Stimulated activated CD4-positive, alpha-beta T cell treated with anti-CD3 and anti-CD28 coated beads, Interleukin-2, amount 100 ng/mL, for 24 hours (primary cell): ENCODE measurements around the gene TCEAL9.
A peak's percentile ranks its signal among the peaks of the same experiment; 100 is the strongest.
"Not testable (repeated sequence)": the region's sequence is repeated elsewhere in the genome, so short reads cannot be mapped to it uniquely, and the experiment has no call there.

Experiments
- DNase-seq, 2 donors: peaks; one replicate each; pipeline ENCODE4 v3.0.0-alpha.2; 2020

Gene TCEAL9, protein sequence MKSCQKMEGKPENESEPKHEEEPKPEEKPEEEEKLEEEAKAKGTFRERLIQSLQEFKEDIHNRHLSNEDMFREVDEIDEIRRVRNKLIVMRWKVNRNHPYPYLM

DNA sequence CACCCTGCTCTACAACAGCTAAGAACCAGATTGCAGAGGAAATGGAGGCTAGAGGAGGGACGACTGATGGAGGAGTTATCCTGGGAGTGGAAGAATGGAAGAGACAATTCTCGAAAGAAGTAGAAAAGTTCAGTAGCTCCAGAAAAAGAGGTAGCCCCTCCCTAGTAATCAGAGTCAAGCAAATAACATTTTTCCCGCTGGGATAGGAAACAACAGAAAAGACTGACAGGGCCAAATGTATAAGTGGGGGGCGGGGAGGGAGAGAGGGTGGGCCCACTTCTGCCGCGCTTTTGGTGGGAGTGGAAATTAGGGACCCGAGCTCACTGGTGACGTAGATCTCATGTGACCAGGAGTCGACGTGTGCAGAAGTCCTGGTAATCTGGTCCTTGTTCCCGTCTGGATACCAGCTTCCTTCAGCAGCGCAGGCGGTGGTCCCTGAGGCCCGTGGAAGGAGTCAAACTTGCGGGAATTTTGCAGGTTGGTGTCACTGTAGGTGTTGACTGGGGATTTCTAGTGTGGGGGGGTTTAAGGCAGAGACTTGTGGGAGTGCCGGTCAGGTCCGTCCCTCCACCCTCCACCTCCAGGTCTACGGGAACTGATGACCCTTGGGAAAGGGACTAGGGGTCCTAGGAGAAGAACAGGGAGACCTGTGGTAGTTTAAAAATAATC, at the start of gene TCEAL9:
Gene TCEAL9 (plus strand): TSS at position 377 of the 669 bp plus-strand sequence. CDS start 1,179 bp downstream, outside the sequence.
- no peak for DNase-seq

DNA sequence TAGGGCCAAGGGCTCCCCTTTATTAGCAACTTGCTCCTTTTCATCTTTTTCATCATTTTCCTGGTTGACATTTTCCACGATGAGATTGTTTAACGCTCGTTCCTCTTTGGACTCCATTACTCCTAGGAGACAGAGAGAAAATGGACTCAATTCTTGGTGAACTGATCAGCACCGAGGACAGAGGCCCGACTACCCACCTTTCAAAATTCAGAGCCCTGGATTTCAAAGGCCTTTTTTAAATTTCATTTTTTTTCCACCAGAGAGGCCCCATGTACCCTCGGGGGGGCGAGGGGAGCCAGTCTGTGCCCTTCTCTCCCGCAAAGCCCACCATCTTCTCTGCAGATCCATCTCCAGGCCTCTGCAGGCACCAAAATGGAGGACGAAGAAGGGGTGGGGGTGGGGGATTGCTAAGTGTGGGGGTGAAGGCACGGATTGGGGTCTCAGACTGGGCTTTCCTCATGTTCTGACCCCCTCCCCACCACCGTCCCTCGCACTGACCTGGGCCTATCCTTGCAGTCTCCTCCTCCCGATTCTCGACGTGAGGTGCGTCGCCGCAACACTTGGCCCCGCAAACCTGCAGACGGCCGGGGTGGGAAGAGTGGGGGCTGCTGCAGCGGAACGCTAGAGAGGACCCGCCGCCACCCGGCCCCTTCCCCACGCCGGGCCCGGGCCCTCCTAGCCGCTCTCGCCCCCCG, 46.3 kb upstream of the TCEAL9 start:
- peak; percentile 3 to 15 for DNase-seq

DNA sequence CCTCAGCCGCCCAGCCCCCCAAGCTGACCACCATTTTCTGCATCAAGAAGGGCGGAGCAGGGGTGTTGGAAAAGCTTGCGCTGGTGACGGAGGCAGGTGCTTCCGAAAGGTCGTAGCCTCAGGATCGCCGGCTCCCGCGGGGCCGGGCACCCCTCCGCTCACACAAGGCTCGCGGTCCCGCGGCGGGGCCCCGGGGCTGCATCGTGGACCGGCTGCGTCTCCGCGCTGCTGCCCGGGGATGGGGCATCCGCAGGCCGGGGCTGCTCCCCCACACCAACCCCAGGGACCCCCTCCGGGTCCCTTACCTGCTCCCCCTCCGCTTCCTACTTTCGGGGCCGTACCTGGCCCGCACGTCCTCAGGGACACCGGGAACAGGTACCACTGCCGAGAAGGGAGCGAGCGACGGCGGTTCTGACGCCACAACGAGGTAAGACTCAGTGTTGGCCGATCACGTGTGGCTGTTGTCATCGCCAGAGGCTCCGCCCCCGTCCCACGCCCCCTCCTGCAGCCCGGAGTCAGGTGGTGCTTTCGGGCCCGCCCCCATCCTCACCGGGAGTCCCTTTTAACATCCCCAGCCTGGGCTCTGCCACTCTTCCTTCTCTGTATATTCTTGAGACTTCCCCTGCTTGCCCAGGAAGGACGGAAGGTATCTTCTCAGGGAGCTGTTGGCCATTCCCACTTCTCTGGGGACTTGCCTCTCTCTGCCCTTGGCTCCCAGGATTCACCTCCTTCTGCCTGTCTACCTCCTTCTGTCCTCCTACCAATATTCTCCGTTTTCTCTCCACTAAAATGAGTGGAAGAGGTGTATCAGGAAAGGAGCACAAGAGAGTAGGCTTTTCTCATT, 45.5 kb upstream of the TCEAL9 start, which contains the start of gene BEX2:
Gene BEX2 (minus strand): TSS at position 436 of the 844 bp plus-strand sequence. CDS start 1,014 bp downstream, outside the sequence.
- peak; percentile 83 to 85 for DNase-seq

DNA sequence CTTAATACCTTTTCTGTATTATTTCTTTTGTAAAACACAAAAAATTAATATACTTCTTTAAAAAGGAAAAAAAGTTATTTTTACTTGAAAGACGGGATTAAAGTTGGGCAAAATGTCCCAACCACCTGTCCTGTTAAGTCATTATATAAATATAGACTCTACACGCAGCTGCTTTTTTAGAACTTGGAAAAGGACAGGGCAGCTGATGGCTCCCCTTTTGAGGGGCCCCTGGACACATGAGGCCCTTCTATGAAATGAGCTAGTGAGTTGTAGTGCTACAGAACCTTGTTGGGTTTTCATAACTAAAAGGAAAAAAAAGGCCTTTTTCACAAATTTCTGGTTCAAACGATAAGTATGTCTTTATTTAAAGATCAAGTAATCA, 44.9 kb upstream of the TCEAL9 start:
- DNase-seq: no peak

DNA sequence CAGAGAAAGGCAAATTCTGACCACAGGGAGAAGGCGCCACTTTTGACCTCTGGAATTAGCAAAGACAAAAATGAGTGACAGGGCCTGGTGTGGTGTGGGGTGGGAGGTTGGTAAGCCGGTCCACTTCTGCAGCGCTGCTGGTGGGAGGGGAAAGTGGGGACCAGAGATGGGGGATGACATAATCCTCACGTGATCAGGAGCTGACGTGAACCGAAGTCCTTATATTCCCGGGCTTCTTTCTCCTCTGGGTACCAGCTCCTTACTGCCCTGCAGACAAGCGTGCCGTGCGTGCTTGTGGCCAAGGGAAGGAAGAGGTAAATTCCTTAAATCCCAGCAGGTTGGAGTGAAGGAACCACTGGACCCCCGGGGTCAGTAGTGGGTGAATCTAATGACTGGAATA, 26.3 kb upstream of the TCEAL9 start, which contains the start of gene TCEAL7:
Gene TCEAL7 (plus strand): TSS at position 249 of the 400 bp plus-strand sequence. CDS start 1,165 bp downstream, outside the sequence.
- no peak for DNase-seq

DNA sequence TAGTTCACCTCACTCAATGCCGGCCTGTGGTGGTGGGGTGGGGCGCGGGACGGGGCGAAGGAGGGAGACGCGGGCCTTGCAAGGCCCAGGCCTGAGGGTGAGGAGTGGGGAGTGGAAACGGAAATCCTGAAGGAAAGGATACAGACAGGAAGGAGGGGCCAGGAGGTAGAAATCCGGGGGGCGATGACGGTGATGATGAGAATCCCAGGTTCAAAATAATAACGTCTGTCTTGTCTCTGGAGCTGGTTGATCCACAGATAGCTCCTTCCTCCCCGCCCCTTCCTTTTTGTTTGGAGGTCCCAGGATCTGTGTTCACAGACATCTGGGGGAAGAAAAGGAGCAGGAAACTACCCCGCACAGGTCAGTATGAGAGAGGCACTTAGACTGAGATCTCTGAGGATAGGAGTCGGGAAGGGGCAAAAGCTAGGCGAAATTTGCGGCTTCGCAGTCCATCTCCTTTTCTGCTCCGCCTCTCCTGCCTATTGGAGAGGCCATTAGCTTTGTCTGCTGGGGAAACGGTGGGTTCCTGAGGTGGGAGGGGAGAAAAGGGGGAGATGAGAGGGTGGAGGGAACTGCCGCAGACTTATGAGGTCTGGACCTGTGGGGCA, 25.5 kb upstream of the TCEAL9 start:
- no peak for DNase-seq

DNA sequence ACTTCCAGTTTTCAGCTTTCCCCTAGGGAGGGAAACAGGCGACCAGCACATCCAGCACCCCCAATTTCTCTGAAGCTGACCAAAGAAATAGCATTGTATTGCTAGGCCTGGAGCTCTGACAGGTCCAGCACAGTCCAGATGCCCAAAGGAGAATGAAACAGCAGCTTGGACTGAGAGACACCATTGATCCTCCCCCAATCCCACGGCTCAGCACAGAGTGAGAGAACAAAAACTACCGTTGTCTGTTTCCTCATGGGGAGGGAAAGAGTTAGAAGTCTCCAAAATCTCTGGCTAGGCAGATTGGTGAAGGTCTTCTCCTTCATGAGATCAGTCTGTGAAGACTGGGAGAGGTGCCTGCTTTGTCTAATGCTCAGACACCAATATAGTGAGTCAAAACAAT, 17.6 kb upstream of the TCEAL9 start:
- DNase-seq: no peak

DNA sequence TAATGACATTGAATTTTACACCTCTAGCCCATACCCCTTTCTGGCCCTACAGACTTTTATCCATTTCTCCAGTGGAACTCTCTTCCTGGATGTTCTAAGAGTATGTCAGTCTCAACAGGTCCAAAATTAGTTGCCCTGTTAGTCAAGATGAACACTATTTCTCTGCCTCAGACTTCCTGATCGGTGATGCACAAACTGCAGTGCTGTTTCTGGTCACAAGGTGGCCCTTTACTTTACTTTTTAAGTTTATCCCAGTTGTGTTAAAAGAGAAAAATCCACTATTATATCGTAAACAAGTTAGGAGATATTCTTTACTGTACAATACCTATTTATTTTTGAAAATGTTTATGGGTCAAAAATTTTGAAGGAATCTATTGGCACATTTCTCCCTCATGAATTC, 13.2 kb upstream of the TCEAL9 start:
- DNase-seq: peak; percentile 37 to 46

DNA sequence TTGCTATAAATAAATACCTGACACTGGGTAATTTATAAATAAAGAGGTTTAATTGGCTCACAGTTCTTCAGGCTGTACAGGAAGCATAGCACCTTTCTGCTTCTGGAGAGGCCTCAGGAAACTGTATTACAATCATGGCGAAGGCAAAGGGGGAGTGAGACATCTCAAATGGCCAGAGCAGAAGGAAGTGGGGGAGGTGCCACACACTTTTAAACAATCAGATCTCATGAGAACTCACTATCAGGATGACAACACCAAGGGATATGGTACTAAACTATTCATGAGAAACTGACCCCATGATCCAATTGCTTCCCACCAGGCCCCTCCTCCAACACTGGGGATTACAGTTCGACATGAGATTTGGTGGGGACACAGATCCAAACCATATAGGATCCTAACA, 11.7 kb upstream of the TCEAL9 start:
- no peak for DNase-seq

DNA sequence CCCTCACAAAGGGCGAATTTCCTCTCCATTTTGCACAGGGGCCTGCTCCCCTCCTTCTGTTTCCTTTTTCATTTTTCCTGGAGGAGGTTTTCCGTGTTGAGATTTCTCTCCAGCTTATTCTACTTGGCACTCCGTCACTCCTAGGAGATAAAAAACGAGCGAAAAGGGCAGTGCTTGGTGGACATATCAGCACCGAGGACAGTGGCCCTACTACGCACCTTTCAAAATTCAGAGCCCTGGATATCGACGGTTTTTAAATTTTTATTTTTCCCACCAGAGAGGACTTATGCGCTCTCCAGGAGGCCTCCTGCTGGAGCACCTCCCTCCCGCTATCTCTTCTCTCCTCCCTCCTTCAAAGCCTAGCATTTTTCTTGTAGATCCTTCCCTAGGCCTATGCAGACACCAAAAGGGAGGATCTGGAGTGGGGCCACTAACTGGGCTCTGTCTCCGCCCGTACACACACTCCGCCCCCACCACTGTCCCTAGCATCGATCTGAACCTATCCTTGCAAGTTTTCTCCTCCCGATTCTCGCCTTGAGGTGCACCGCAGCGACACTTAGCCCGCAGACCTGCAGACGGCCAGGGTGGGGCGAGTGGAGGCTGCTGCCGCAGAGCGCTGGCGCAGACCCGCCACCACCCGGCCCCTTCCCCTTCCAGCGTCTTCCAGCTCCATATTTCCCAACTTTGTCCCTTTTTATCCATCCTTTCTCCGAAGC, 8.5 kb upstream of the TCEAL9 start:
- DNase-seq: no peak

DNA sequence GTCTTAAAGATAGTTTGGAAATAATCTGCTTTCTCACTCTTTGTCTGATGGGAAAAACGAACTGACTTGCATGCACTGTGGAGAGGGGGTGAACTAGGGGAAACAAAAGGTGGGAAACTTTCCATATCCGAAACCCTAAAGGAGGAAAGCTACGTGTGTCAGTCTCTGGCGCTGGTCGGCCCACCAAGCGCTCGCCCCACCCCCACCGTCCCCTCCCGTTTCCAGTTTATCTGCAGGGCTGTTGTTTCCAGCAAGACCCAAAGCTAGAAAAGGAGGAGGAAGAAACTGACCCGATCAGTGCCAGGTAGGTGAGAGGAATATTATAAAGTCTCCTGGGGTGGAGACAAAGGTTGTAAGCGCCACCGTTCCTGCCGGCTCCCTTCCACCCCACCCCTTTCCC, 552 bp downstream of the TCEAL9 start:
- peak in 1 of 2 donors; percentile 16 for DNase-seq

DNA sequence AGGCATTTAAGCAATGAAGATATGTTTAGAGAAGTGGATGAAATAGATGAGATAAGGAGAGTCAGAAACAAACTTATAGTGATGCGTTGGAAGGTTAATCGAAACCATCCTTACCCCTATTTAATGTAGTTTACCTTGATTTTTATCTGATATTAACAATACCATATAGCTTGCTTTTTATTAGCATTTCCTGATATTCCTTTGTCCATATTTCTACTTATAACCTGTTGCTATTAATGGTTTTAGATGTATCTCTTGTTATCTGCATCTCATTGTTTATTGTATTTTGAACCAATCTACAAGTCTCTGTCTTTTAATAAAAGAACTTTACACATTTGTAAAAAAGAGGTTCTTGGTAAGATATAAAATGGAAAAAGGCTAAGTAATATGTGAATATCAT, 1.6 kb downstream of the TCEAL9 start:
- no peak for DNase-seq

DNA sequence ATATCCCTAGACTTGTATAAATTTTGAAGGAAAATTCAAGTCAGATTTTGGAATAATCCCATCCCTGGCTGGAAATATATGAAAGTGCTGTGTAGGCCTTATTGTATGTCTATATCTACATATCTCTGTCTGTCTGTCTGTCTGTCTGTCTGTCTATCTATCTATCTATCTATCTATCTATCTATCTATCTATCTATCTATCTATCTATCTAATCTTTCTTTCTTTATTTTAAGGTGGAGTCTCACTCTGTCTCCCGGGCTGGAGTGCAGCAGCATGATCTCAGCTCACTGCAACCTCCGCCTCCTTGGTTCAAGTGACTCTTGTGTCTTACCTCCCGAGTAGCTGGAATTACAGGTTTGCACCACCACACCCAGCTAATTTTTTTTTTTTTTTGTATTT, 3.3 kb downstream of the TCEAL9 start:
- DNase-seq: not testable (repeated sequence)

DNA sequence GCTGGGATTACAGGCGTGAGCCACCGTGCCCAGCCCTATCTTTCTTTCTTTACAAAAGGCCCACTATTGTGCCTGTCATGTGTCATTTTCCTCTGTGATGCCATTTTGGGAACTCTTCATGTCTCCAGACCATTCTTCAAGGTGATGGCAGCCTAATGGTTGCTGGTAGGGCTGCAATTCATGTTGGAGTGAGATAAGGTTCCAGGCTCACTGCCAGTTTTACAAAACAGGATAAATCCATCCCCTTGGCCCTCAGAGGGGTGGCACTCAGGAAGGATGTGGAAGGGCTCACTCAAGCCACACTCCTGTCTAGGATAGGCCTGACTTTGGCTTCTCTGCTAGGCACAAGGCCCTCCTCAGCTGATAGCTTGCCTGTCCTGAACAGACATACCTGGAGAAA, 3.8 kb downstream of the TCEAL9 start:
- no peak for DNase-seq

DNA sequence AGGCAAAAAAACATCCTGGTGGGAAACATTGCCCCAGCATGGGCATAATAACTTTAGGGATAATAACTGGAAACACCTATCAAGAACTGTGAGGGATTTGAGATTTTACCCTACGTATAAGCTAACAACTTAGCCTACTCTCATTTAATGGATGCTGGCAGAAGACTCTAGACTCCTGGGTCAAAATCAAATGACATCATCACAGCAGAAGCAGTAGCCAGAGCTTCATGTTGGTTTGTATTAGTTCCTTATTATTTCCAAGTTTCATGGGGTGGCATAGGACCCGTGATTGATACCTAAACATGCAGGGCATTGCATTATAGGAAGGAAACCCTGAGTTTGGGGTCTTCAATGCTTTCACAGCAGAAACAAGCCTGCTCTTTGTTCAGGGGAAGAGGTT, 4.6 kb downstream of the TCEAL9 start:
- DNase-seq: no peak

DNA sequence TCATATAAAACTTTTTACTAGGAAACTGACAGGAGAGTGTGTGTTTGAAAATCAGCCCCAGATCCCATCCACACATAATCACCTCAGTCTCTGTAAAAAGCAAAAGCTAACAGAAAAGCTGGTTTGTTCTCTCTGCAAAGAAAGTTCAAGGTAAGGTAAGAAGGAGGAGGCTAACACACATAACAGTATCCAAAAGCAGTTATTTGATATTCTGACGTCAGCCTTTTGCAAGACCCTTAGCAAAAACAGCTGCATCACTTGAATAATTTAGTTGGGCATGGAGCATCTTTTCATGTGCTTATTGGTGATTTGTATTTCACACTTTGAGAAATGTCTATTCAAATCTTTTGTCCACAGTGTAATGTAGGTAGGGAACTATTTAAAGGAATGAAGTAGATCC, 5.5 kb downstream of the TCEAL9 start:
- no peak for DNase-seq

DNA sequence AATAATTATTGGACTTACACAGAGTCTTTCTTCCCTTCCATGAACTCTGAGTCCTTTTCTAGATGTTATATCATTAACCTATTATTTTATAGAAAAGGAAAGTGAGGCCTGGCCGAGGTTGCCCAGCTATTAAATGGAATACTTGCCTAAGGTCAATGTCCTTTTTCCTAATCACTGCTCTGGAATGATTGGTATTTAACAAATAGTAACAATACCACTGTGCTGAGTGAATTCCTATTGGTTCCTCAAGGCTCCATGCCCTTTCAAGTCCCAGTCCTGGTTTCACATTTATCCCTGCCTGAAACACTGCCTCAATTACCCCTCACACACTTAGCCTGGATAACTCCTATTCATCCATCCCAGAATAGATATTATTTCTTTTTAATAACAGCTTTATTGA, 6.2 kb downstream of the TCEAL9 start:
- DNase-seq: no peak

DNA sequence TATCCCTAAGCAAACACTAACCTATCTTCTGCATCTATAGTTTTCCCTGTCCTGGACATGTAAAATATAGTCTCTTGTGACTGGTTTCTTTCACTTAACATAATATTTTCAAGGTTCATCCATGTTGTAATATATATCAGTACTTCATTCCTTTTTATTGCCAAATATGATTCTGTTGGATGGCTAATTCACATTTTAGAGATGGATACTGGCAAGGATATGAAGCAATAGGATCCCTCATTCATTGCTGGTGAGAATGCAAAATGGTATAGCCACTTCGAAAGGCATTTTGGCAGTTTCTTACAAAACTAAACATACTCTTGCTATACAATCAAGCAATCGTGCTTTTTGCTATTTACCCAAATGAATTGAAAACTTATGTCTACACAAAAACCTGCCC, 6.7 kb downstream of the TCEAL9 start:
- no peak for DNase-seq

DNA sequence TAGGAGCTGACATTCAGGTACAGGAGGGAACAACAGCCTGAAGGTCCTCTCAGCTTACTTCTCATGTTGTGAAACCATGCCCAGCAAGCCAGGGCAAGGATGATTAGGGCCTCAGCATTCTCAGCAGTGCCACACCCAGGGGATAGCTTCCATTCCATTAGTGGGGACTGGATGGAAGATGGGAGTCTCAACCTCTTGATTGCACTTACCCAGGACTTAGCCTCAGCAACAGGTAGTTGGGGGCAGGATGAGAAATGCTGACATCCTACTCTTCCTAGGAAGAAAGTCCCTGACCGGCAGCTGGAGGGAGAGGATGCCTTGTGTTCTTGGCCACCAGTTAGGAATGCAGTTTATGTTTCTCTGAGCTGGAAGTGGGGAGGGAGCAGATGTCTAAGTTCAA, 11.2 kb downstream of the TCEAL9 start:
- no peak for DNase-seq

DNA sequence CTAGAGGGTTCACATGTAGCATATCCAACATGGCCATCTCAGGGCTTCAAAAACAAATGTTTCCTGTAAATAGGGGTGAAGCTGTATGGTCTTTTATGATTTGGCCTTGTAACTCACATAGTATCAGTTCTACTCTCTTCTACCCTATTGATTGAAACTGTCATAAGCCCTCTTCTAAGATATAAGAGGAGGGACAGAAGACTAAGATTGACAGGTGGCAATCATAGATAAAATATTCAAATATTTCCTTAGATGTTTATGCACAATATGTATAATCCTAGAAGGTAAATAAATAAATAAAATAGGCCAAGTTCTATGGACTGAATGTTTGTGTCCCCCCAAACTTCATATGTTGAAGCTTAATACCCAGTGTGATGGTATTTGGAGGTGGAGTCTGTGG, 13.2 kb downstream of the TCEAL9 start:
- no peak for DNase-seq

DNA sequence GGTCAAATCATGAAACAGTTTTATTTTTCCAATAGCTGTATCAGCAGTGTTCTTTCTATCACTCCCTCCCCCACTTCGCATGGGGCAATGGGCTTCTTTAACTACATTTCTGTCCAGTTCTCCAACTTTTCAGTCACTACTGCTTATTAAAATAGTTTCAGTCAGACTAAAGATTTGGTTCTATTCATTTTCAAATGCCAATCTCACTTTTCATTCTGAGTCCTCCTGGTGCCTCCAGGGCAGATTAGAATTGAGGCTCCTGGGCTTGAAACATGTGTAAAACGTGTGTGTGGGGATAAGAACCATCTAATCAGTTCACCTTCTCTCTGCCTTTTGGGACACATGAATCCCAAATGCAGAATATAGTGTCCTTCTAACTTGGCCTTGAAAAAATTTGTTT, 16.6 kb downstream of the TCEAL9 start:
- no peak for DNase-seq

DNA sequence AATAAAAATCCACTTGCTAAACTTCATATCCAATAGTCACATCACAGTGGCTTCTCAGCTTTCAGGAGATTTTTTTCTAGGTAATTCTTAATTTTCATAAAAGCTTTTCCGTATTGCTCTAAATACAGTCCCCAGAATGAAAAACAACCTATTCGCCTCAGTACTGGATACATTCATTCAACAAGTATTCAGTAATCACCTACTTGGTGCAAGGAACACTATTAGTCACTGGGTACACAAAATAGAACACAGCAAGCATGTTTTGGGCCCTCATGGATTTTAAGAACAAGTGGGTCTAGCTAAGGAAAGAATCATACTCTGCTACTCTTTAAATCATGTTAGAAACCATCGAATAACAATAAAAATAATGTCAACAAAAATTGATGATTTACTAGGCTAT, 17.3 kb downstream of the TCEAL9 start:
- DNase-seq: no peak
